Ramos (cell line): ENCODE data around the gene TRANK1.
"Not testable (repeated sequence)": the region's sequence is repeated elsewhere in the genome, so short reads cannot be mapped to it uniquely, and the experiment has no call there.

ENCODE experiments used
- in situ Hi-C: fragments of 300-500 bp; cut with MboI; formaldehyde crosslinking; loops from one replicate; pipeline ENCODE4 v1.14.3; 2022; ENCODE audit warnings: low sequenced_read_pairs; ENCODE audit not compliant: unreplicated experiment

TRANK1 gene

DNA sequence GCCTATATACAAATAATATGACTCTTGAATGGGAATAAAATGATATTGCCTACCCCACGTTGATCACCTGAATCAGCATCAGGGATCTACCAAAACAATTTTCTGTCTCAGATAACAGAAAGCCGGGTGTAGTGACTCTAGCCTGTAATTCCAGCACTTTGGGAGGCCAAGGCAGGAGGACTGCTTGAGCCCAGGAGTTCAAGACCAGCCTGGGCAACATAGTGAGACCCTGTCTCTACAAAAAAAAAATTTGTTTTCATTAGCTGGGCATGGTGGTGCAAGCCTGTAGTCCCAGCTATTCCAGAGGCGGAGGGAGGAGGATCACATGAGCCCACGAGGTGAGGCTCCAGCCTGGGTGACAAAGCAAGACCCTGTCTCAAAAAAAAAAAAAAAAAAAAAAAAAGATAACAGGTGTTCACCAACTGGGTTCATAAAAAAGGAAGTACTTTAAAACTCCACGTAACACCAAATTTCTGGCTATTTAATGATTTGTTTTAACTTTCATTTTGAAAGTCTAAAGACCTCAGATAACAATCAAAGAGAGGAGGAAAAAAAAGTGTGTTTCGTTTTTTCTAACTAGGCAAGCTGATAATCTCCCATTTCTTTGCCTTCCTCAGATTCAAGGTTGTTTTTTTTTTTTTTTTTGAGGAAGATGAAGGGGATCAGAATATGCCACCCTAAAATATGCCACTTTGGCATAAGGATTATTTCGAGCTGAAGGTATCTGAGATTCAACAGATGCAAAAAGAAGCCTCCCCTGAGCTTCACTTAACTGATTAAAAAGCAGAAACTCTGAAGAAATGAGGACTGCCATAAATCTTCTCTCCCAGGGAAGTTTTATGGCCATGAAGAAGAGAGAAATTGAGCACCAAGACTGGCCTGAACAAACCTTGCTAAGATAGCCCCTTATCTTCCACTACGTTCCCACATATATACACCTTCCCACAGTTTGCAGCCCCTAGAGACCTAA lies 44.1 kb downstream of the TRANK1 start:
- in situ Hi-C loops, result loop anchor here (25.0 kb wide), 1 partner anchor 1238 kb away; no protein-coding TSS in a partner anchor

DNA sequence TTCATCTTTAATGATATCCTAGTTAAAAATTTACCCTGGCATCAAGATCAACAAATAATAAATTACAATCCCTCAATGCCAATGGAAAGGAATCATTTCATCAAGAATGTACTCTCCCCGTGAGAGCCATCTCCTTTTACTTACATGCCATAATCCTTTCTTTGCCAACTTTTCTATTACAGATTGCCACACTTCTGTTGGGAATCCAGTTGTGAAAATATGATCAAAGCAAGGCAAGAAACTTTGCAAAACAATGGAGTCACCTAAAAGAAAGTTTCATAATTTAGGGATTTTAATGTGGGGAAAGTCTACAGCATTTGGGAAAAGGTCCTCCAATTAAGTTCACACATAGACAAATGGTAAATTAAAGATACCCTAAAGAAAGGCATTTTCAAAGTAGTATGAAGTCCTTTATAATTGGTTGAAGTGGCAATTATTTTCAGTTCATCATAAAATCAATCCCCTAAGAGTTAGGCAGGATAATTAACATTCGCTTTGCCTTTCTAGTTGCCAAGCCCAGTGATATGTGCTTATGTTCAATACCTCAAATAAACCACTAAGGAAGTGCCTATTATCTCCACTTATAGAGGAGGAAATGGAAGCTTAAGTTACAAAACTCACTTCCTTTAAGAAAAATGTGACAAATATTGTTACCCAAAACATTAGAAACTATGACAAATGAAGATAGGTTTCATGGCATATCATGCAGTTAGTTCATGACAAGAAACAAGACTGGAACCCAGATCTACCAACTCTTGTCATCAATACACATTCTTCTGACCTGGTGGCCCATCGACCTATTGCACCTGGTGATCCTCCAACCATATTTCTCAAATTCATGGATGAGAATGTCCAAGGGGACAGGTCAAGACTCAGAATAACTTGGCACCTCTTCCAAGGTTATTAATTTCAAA lies 49.1 kb downstream of the TRANK1 start:
- in situ Hi-C loops, result no loop called here

DNA sequence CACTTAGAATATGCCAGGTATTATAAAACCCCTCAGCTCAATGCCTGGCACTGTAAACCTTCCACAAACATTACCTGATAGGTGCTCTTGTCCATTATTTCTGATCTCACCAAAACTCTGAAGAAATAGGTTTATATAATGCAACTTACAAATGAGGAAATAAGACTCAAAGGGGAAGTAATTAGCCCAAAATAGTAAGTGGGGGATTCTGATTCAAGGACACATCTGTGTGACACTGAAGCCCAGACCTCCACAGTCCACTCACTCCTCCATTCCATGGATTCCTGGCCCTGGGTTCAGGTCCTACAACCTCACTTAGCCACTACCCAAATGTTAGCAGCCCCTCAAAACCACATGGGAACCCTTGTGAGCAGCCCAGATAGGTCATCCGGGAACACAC lies 49.9 kb downstream of the TRANK1 start:
- in situ Hi-C loops, result no loop called here

DNA sequence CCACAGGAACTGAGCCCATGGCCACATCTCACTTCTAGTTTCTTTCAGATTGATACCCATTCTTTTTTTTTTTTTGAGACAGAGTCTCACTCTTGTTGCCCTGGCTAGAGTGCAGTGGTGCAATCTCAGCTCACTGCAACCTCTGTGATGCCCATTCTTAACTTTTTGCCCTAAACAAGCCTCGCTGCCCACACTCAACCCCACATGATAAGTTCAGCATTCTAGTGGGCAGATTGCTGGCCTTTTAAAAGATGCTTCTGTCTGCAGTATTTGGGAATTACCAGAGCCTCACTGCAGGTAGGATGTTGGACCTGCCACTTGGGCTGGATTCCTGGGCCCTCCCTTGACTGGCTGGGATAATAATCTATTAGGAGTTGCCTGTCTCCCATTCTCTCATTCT lies 51.0 kb downstream of the TRANK1 start:
- in situ Hi-C loops, result no loop called here

DNA sequence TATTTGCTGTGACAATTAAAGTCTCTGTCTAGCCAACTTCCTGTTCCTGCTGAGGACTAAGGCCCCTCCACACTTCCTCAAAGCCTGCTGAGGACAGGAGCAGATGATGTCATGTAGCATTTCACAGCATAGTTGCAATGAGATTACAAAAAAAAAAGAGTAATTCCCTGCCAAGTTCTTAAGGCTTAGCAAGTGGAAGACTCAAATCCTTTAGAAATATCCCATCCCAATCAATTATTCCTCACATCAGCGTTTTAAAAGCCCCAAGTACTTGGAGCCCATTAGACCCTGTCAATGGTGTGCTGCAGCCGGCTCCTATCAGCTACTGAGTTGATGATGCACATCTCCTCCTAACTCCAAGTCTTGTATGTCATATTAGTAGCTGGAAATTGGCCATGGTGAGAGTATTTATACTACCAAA lies 51.7 kb downstream of the TRANK1 start:
- in situ Hi-C loops, result no loop called here

DNA sequence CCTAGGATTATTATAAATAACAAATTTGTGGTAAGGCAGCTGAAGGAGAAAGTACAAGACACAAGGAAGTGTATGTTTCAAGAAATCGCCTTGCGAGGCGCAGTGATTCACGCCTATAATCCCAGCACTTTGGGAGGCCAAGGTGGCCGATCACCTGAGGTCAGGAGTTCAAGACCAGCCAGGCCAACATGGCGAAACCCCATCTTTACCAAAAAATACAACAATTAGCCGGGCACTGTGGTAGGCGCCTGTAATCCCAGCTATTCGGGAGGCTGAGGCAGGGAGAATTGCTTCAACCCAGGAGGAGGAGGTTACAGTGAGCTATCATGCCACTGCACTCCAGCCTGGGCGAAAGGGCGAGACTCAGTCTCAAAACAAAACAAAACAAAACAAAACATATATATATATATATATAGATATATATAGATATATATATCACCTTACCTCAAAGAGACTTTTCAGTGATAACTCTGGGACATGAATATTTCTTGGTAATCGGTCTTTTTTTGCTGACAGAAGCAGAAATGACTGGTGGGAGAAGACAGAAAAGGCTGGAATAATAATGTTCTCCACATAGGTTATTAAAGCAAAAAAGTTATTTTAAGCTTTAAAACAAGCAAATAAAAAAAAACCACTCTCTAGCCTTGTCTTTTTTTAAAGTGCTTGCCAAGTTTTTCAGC lies 52.3 kb downstream of the TRANK1 start:
- in situ Hi-C loops, result no loop called here

DNA sequence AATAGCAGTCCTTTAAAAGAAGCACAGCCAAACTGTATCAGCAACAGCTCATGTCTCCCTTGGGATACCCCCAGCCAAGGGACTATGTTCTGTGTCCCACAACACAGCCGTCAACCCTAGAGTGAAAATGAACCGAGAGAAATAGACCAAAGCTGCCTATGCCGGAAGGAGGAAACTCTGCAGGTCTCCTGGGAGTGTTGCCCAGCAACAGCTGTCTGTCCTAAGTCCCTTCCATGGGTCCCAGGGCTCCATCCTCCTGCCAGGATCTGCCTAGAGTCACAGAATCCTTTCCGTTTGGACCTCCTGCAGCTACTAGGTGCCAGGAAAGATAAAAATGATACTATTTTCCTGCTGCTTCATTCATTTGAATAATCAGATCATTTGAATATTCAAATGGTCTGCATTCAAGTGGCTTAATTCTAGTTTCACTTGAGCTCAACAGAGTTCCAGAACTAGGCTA lies 53.1 kb downstream of the TRANK1 start:
- in situ Hi-C loops, result no loop called here

DNA sequence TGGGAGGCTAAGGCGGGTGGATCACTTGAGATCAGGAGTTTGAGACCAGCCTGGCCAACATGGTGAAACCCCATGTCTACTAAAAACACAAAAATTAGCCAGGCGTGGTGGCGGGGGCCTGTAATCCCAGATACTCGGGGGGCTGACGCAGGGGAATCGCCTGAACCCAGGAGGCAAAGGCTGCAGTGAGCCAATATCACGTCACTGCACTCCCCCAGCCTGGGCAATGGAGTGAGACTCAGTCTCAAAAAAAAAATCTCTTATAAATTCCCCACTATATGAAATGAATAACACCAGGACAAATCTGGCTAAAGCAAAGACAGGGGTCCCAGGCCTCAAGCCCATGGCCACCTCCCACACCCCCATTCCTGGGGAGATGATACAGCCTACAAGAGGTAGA lies 53.8 kb downstream of the TRANK1 start:
- in situ Hi-C loops, result not testable (repeated sequence)

DNA sequence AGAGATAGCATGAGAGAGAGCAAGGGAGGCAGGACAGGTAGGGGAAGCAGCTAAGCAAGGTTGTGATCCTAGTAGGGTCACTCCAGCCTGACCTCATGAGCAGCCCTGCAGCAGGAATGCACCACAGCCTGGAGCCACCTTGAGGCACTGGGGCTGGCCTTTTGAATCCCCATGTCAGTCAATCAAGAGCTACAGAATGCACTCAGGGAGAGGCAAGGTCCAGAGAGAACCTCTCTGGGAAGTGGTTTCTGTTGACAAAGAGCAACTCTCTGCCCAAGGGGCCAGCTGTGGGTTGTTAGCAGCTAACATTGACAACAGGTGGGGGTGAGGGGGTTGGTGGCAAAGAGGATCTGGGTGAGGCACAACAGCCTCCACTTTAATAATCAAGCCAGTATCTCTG lies 54.6 kb downstream of the TRANK1 start:
- in situ Hi-C loops, result no loop called here

DNA sequence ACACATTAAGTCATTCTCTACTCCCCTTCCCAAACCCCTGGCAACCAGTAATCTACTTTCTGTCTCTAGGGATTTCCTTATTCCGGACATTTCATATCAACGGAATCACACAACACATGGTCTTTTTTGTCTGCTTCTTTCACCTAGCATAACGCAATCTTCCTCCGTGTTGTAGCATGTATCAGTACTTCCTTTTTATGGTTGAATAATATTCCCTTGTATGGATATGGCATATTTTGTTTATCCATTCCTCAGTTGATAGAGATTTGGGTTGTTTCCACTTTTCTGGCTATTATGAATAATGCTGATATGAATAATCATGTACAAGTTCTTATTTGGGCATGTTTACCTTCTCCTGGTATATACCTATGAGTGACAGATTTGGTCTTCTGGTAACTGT lies 63.1 kb downstream of the TRANK1 start:
- in situ Hi-C loops, result no loop called here

DNA sequence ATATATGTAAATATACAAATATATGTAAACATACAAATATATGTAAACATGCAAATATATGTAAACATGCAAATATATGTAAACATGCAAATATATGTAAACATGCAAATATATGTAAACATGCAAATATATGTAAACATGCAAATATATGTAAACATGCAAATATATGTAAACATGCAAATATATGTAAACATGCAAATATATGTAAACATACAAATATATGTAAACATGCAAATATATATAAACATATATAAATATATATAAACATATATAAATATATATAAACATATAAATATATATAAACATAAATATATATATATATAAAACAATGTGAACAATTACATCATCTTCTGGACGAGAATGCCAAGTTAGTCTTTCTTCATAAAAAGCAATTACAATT lies 65.0 kb downstream of the TRANK1 start:
- in situ Hi-C loops, result not testable (repeated sequence)

DNA sequence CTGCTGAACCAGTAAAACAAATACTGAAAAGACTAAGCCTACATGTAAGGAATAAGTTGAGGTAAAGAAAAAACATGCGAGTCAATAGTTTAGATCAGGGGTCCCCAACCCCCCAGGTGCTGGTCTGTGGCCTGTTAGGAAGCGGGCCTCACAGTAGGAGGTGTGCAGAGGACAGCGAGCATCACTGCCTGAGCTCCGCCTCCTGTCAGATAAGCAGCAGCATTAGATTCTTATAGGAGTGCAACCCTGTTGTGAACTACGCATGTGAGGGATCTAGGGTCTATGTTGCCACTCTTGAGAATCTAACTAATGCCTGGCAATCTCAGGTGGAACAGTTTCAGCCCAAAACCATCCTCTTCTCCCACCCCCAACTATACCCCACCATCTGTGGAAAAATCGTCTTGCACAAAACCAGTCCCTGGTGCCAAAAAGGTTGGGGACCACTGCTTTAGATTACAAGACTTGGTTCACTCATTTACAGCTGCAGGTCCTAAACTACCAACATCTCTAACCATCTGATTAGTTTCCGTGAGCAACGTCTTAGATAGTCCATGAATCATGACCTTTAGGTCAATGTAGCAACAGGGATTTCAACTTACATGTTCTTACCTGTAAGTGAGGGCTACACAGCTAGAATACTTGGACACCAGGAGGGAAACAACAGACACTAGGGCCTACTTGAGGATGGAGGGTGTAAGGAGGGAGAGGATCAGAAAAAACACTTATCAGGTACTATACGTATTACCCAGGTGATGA lies 66.7 kb downstream of the TRANK1 start:
- in situ Hi-C loops, result no loop called here

DNA sequence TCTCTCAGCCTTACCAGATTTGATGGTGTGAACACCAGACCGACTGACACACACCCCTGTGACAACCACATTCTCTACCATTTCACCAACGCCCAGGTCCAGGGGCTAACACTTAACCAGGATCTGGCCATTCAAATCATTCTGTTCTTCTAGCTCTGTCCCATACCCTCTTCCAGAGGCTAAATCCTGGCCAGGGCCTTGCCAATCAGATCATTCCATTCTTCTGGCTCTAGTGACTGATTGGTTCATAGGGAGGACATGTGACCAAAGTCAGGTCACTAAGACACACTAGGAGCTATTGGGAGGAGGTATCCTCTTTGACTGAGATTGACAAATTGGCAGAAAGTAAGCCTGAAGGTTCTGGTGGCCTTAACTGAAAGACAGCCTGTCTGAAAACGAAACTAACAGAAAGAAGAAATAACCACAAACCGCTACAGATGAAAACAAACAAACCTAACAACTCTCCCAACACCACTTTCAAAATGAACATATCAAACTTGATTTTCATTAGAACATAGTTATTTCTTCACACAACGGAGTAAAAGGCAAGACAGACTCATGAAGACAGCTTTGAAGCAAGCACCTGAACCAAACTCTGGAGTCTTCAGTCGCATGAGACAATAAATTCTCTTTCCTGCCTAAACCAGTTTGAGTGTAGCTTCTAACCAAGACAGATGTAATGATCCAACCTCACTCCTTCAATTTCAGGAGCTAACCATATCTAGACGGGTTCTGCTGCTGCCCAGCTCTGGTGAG lies 68.5 kb downstream of the TRANK1 start:
- in situ Hi-C loops, result no loop called here

DNA sequence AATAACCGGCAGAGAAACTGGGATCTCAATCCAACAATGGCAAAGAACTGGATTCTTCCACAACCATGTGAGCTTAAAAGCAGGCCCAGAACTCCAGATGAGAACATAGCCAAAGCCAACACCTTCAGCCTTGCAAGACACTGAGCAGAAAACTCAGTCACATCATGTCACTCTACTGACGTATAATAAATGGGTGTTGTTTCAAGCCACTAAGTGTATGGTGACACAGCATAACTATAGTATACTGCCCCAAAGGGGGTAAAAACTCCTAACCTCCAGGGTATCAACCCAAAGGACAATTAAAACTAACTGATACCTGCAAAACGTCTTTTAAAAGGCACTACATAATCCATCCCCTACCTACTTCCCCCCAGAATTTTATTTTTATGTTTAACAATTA lies 69.5 kb downstream of the TRANK1 start:
- in situ Hi-C loops, result no loop called here

DNA sequence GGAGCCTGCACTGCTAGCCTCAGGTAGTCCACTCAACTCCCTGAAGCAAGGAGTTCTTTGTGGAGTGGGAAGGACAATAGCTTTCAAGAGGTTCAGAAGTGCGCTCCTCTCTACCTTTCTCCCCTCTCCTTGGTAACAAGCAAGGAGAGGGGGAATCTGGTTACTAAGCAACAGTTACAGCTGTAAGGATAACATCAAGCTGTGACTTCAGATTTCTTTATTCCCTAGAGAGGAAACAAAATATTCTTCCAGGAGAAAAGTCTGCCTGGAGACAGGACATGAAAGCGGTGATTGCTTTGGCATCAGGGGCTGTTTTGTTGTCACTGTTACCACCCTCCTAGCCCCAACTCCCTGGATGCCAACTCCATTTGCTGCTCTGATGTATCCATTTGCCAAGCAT lies 70.4 kb downstream of the TRANK1 start:
- in situ Hi-C loops, result no loop called here

DNA sequence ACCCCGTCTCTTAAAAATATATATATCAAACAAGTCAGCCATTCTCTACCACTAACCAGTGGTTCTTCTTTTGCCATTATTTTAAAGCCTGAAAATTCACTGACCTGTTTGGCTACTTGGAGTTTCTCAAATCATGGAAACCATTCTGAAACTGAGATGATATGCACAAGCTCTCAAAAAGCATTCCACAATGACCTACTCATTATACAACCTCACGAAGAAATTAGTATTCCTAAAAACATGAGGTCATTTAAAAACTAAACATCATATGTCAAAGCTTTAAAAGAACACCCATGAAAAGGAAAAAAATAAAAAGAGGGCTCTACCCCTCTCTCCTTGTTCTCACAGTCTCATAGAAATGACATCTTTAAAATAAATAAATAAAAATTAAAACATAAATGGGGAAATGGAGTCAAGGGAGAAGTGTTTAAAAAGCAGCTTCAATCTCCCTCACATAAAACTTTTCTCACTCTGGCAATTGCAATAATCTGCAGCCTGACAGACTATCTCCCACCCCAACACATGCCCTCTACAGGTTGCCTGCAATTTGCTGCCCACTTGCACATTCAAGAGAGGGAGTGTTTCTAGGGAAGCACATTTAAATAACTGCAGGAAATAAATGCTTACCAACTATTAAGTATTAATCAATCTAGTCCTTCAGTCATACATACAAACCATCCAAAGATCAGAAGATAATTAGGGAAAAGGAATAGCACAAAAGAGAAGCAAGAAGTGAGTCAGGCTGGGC lies 73.3 kb downstream of the TRANK1 start:
- in situ Hi-C loops, result no loop called here

DNA sequence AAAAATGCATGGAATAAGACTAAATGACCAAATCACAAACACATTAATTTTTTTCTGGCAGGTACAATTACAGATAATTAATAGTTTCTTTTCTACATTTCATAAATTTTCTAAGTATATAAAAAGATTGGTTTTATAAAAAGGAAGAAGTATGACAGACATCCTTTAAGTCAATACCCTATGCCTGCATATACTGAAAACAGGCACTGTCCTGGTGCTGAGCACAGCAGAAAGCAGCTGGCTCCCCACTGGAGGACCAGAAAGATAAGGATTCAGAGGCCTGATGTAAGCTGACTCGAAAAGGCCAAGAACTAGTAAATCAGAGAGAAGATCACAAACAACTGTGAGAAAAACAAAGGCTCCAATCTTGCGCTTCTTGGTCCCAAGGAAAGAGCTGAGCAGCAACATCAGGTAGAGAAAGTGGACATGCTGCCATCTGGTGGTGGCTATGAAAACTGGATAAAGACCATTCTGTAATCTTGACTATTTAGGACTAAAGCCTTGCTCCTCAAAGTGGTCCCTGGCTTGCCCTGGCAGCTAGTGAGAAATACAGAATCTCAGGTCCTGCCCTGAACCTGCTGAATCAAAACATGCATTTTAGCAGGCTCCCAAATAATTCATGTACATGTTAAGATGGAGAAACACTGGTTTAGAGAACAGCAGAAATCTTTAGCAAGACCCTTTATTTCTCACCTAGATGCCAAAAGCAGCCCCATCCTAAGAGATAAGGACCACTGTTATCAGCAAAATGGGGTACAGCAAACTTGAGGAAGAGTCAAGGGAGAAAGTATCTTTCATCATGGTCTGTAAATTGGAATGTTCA lies 76.0 kb downstream of the TRANK1 start:
- in situ Hi-C loops, result no loop called here
